ENCODE results near the gene FIZ1. TPM values are rescaled to one million over a fixed set of nuclear protein-coding genes. Genes with fewer than 3 reads are reported as not detected.

The FIZ1 gene
- total RNA-seq, 1 donor from 2014 or later: 31.8 TPM

- H3K27me3 Mint-ChIP-seq (ENCODE audit: low read depth): no peaks in the 10 kb centered on the region
- peaks cover 20% of the 10 kb centered on the region for H3K36me3 Mint-ChIP-seq (ENCODE audit: low read depth)
- no peak for DNase-seq (ENCODE audit: low read depth, low spot score)
- H3K27ac Mint-ChIP-seq (ENCODE audit: unreplicated experiment): no peak overlapping the region
- TF ChIP-seq CTCF (conservative IDR thresholded peaks at IDR 0.05): no peak
- no peaks in the 10 kb centered on the region for H3K9me3 Mint-ChIP-seq
- peaks cover 8% of the 10 kb centered on the region for H3K4me1 Mint-ChIP-seq
- no peak overlapping the region for H3K4me3 Mint-ChIP-seq
These were observed 14.8 kb upstream of the FIZ1 start for GRCh38 chr19:55613930-55614710.

- no peaks in the 10 kb centered on the region for H3K9me3 Mint-ChIP-seq
- H3K4me3 Mint-ChIP-seq: peak overlapping the region; percentile 19
- peaks cover 13% of the 10 kb centered on the region for H3K4me1 Mint-ChIP-seq
- H3K36me3 Mint-ChIP-seq (ENCODE audit: low read depth): peaks cover 20% of the 10 kb centered on the region
- no peak for DNase-seq (ENCODE audit: low read depth, low spot score)
- no peaks in the 10 kb centered on the region for H3K27me3 Mint-ChIP-seq (ENCODE audit: low read depth)
- no peak for TF ChIP-seq CTCF (conservative IDR thresholded peaks at IDR 0.05)
- H3K27ac Mint-ChIP-seq (ENCODE audit: unreplicated experiment): no peak overlapping the region
These were observed 14.1 kb upstream of the FIZ1 start for GRCh38 chr19:55613396-55613795.

- no peak overlapping the region for H3K27ac Mint-ChIP-seq (ENCODE audit: unreplicated experiment)
- DNase-seq (ENCODE audit: low read depth, low spot score): no peak
- H3K9me3 Mint-ChIP-seq: no peaks in the 10 kb centered on the region
- H3K27me3 Mint-ChIP-seq (ENCODE audit: low read depth): no peaks in the 10 kb centered on the region
- H3K36me3 Mint-ChIP-seq (ENCODE audit: low read depth): peaks cover 16% of the 10 kb centered on the region
- peak overlapping the region; percentile 38 for H3K4me3 Mint-ChIP-seq
- TF ChIP-seq CTCF (conservative IDR thresholded peaks at IDR 0.05): no peak
- peaks cover 16% of the 10 kb centered on the region for H3K4me1 Mint-ChIP-seq
These were observed 12.8 kb upstream of the FIZ1 start for GRCh38 chr19:55611983-55612645.

- DNase-seq (ENCODE audit: low read depth, low spot score): no peak
- Mint-ChIP-seq H3K27ac (ENCODE audit: unreplicated experiment) (no peak overlapping the region), H3K9me3 (no peaks in the 10 kb centered on the region), H3K27me3 (ENCODE audit: low read depth) (no peaks in the 10 kb centered on the region), H3K4me3 (peak overlapping the region; percentile 69), H3K4me1 (peaks cover 22% of the 10 kb centered on the region), H3K36me3 (ENCODE audit: low read depth) (peaks cover 13% of the 10 kb centered on the region)
- TF ChIP-seq CTCF (conservative IDR thresholded peaks at IDR 0.05): no peak
These were observed 12.1 kb upstream of the FIZ1 start for GRCh38 chr19:55611300-55611982.

GRCh38 chr19:55609326-55609725, 10.0 kb upstream of the FIZ1 start:
- Mint-ChIP-seq H3K36me3 (ENCODE audit: low read depth) (peaks cover 13% of the 10 kb centered on the region), H3K9me3 (no peaks in the 10 kb centered on the region), H3K4me1 (peaks cover 37% of the 10 kb centered on the region), H3K27ac (ENCODE audit: unreplicated experiment) (no peak overlapping the region), H3K27me3 (ENCODE audit: low read depth) (no peaks in the 10 kb centered on the region), H3K4me3 (peak overlapping the region; percentile 18)
- no peak for TF ChIP-seq CTCF (conservative IDR thresholded peaks at IDR 0.05)
- DNase-seq (ENCODE audit: low read depth, low spot score): no peak

Data from neural crest cell (in vitro differentiated cells).